Fibroblast of villous mesenchyme (primary cell): ENCODE measurements around the gene CC2D1A. TPM values are rescaled to one million over a fixed set of nuclear protein-coding genes. Genes with fewer than 3 reads are reported as not detected.
"Not testable (repeated sequence)": the region's sequence is repeated elsewhere in the genome, so short reads cannot be mapped to it uniquely, and the experiment has no call there.

Source experiments
- DNase-seq: peaks from one replicate; pipeline ENCODE4 v3.0.0-alpha.2; 2010; ENCODE audit warnings: low read depth
- H3K4me3 ChIP-seq: 2 replicates; pipeline ENCODE4 v1.5.1; 2011; ENCODE audit warnings: low read depth, mild to moderate bottlenecking, low read length
- CTCF ChIP-seq: IDR thresholded peaks from 2 replicates; pipeline ENCODE4 v1.5.1; 2012; ENCODE audit warnings: low read depth, mild to moderate bottlenecking, low read length; ENCODE audit not compliant: insufficient read depth
- total RNA-seq: library from RNA; depleted of rRNA; stranded (reverse); fragments of >200 nt; gene quantifications from 2 replicates; pipeline ENCODE4 v1.2.3, GENCODE V29; 2012

Gene CC2D1A
- total RNA-seq, 1 donor = 18.6 TPM

DNA sequence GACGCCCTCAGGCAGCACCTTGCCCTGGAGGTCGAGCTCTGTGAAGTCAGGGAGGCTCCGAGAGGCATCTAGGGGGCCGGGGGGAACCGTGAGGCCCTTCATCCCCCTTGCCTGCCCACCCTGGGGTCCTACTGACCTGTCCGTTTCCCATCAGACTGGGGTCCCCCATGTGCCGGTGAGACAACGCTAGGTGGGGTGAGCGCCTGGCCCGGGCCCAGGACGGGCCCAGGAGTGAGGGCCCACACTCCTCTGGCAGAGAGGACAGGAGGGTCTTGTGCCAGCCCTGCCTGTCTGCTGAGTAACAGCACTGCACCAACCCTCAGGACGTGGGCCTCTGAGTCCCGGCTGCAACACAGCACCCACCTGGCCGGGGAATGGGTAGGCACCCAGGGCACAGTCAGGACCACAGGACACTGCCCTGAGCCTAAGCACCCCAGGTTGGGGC lies 60.7 kb downstream of the CC2D1A start:
- DNase-seq = no peak
- no peak for TF ChIP-seq CTCF
- H3K4me3 ChIP-seq = no peak overlapping the region

- H3K4me3 ChIP-seq, DNase-seq: not testable (repeated sequence)
These were observed 61.2 kb downstream of the CC2D1A start for GRCh38 chr19:13967206-13967605.

DNA sequence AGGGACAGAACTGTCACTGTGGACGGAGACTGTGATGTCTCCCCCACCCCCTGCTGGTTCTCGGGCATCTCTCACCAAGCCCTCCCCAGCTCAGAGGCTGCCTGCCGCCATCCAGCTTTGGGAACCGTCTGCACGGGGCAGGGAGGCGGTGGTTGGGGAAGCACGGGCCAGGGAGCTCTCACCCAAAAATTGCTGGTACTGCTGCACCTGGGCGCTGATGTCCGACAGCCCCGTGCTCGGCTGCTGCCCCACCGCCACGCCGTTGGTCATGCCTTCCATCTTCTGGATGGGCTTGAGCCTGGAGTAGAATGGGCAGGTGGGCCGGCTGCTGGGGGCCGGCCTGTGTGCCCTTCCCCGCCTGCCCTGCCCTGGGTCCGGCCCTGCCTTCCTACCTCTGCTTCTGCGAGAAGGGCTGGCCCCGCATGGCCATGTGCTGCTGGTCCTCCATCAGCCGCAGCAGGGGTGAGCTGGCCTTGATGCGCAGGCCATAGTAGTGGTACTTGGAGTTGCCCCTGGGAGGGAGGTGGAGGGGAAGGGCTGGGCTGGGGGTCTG lies 62.5 kb downstream of the CC2D1A start:
- TF ChIP-seq CTCF = no peak
- H3K4me3 ChIP-seq = no peak overlapping the region
- DNase-seq = no peak

DNA sequence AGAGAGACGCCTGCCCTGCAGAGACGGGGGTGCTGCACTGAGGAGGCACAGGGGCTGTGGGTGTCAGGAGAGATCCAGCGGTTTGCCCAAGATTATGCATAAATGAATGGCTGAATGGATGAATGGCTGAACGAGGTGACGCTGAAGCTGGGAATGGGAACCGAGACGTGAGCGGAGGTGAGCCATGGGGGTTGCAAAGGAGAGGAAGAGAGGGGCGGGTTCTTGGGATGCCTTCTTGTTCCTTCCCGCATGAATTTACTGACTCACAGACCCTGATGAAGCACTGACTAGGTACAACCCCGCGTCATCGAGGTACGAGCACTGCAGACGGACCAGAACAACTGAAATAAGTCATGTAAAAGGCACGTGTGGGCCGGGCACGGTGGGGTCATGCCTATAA lies 63.0 kb downstream of the CC2D1A start:
- no peak overlapping the region for H3K4me3 ChIP-seq
- DNase-seq = no peak
- no peak for TF ChIP-seq CTCF

- no peak for DNase-seq
- no peak for TF ChIP-seq CTCF
- H3K4me3 ChIP-seq = no peak overlapping the region
These were observed 63.9 kb downstream of the CC2D1A start for GRCh38 chr19:13969897-13970296.

DNA sequence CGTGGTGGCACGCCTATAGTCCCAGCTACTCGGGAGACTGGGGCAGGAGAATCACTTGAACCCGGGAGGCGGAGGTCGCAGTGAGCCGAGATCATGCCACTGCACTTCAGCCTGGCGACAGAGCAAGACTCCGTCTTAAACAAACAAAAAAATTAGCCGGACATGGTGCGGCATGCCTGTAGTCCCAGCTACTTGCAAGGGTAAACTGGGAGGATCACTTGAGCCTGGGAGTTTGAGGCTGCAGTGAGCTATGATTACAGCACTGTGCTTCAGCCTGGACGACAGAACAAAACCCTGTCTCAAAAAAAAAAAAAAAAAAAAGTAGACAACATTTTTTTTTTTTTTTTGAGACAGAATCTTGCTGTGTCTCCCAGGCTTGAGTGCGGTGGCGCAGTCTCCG lies 65.9 kb downstream of the CC2D1A start:
- not testable (repeated sequence) for DNase-seq, H3K4me3 ChIP-seq

DNA sequence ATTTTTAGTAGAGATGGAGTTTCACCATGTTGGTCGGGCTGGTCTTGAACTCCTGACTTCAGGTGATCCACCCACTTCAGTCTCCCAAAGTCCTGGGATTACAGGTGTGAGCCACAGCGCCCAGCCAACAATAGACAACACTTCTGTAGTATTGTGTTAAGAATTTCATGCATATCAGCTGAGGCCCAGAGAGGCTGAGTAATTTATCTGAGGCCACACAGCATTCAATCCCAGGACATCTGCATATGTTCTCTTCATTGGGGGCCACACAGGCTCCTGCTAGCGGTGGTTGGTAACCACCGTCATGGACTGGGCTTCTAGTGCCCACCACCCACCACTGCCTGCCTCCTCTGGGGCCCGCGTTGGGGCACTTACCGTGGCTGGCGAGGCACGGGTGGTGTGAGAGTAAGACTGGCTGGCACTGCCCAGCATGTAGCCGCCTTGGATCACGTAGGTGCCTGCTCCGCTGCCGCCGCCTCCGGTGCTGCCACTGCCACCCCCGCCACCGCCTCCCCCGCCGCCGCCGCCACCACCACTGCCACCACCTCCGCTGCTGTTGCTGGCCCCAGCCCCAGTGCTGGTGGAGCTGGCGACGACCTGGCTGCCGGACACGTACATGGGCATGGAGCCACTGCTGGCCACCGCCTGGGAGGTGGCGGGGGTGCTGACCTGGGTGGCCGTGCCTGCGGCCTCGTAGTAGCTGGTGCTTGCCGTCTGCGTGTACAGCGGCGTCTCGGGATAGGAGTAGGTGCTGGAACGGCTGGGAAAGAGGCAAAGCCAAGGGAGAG lies 66.6 kb downstream of the CC2D1A start:
- no peak for TF ChIP-seq CTCF
- no peak for DNase-seq
- H3K4me3 ChIP-seq = no peak overlapping the region

GRCh38 chr19:13973479-13973878 lies 67.5 kb downstream of the CC2D1A start:
- not testable (repeated sequence) for H3K4me3 ChIP-seq

More at GRCh38 chr19:13973479-13973878, 67.5 kb downstream of the CC2D1A start:
- DNase-seq = not testable (repeated sequence)
